ENCODE data around the gene CST3. TPM values are rescaled to one million over a fixed set of nuclear protein-coding genes. Genes with fewer than 3 reads are reported as not detected.

CST3 gene
- polyA plus RNA-seq, 1 donor (not counting 4 experiments of a cell fraction or from before 2014, with no cell fraction given), result 194 TPM

DNA sequence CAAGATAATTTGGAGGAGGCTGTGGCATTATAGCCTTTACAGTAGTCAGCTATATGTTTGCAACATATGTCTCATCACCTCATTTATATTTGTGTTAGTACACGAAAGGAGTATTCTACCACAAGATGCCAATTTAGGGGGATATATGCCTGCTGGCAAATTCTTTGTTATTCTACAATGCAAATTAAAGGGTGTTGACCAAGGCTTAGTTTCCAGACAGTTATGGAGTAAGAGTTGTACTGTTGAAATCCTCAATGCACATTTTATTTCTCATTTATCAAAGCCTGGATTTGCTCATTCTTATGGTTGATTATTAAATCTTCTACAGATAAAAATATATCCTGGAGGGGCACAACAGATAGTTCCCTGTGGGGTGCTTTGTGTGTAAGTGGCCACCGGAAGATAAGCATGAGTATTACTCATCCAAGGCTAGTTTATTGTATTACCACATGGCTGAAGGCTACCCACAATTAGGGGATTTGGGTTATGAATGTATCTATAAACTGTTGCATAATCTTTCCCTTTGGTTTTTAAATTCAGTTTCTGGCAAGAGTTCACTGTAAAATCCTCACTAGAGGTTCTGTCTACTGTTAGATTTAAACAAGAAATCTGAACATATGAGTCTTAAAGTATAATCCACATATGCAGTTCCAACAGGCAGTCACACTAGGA lies 41.0 kb downstream of the CST3 start:
- dilution Hi-C loops (cut with MboI; ENCODE audit: extremely low pct_ligation_motif_present, low sequenced_read_pairs), result no loop called here
- no peaks in the 10 kb centered on the region for H4K20me1 ChIP-seq (ENCODE audit: control insufficient read depth, extremely low read depth, insufficient read depth, low read length)
- no peak overlapping the region for H3K9ac ChIP-seq (ENCODE audit: control insufficient read depth, extremely low read depth, insufficient read depth, low read length)
- H3K79me2 ChIP-seq (ENCODE audit: control insufficient read depth, insufficient read depth, low read length), result no peaks in the 10 kb centered on the region
- H3K27ac ChIP-seq (ENCODE audit: control insufficient read depth, insufficient read depth, low read length), result no peak overlapping the region
- H3K4me3 ChIP-seq (ENCODE audit: control insufficient read depth in 2 of 3, extremely low read depth in 1 of 3, insufficient read depth in 2 of 3, low read depth in 1 of 3, low read length in 3 of 3), result no peak overlapping the region
- TF ChIP-seq CTCF (optimal IDR thresholded peaks at IDR 0.05 in 1 of 3, IDR thresholded peaks at IDR 0.05 in 1 of 3, conservative IDR thresholded peaks at IDR 0.05 in 1 of 3; ENCODE audit: extremely low read depth in 1 of 3, insufficient read depth in 2 of 3, low read length in 3 of 3) (no peak), EZH2 (IDR thresholded peaks at IDR 0.05; ENCODE audit: low read length) (no peak)
- no peaks in the 10 kb centered on the region for H3K9me1 ChIP-seq (ENCODE audit: control insufficient read depth, extremely low read depth, insufficient read depth, low read length)
- H3K4me1 ChIP-seq (ENCODE audit: control insufficient read depth, extremely low read depth, insufficient read depth, low read length), result no peaks in the 10 kb centered on the region
- no peak overlapping the region for H3K4me2 ChIP-seq (ENCODE audit: control insufficient read depth, extremely low read depth, insufficient read depth, low read depth, low read length)
- no peaks in the 10 kb centered on the region for H3K9me3 ChIP-seq (ENCODE audit: control insufficient read depth, low read depth, low read length)
- no peaks in the 10 kb centered on the region for H3K27me3 ChIP-seq (ENCODE audit: control insufficient read depth, extremely low read depth, insufficient read depth, low read length)
- H3K36me3 ChIP-seq (ENCODE audit: control insufficient read depth in 2 of 2, extremely low read depth in 1 of 2, insufficient read depth in 2 of 2, low read length in 2 of 2), result no peaks in the 10 kb centered on the region
- no peak overlapping the region for H2AFZ ChIP-seq (ENCODE audit: control insufficient read depth, low read length)
- DNase-seq (ENCODE audit: low read depth, low spot score) (no peak), FAIRE-seq (no peak)

DNA sequence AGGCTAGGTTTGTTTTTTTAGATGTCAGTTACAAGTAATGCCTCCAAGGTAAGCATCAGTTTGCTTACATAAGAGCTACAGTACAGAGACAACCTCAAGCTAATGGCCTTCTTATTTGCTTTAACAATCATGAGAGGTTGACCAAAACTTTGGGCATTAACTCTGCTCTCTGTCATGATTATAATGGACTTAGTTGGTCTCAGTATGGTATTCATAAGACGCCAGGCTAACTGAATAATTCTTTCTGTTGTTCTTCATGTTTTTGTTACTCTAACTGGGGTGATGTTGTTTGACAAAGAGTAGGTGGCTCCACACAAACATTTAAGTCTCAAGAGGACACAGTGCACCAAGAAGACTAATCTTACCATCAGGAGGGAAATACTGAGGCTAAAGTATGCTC lies 41.8 kb downstream of the CST3 start:
- dilution Hi-C loops (cut with MboI; ENCODE audit: extremely low pct_ligation_motif_present, low sequenced_read_pairs), result no loop called here
- no peak overlapping the region for H3K4me3 ChIP-seq (ENCODE audit: control insufficient read depth in 2 of 3, extremely low read depth in 1 of 3, insufficient read depth in 2 of 3, low read depth in 1 of 3, low read length in 3 of 3)
- FAIRE-seq (no peak), DNase-seq (ENCODE audit: low read depth, low spot score) (no peak)
- H3K4me1 ChIP-seq (ENCODE audit: control insufficient read depth, extremely low read depth, insufficient read depth, low read length), result no peaks in the 10 kb centered on the region
- TF ChIP-seq EZH2 (IDR thresholded peaks at IDR 0.05; ENCODE audit: low read length), result no peak
- no peak for TF ChIP-seq CTCF (optimal IDR thresholded peaks at IDR 0.05 in 1 of 3, IDR thresholded peaks at IDR 0.05 in 1 of 3, conservative IDR thresholded peaks at IDR 0.05 in 1 of 3; ENCODE audit: extremely low read depth in 1 of 3, insufficient read depth in 2 of 3, low read length in 3 of 3)
- H3K9me3 ChIP-seq (ENCODE audit: control insufficient read depth, low read depth, low read length), result no peaks in the 10 kb centered on the region
- H3K27me3 ChIP-seq (ENCODE audit: control insufficient read depth, extremely low read depth, insufficient read depth, low read length), result no peaks in the 10 kb centered on the region
- H3K36me3 ChIP-seq (ENCODE audit: control insufficient read depth in 2 of 2, extremely low read depth in 1 of 2, insufficient read depth in 2 of 2, low read length in 2 of 2), result no peaks in the 10 kb centered on the region
- no peaks in the 10 kb centered on the region for H4K20me1 ChIP-seq (ENCODE audit: control insufficient read depth, extremely low read depth, insufficient read depth, low read length)
- no peak overlapping the region for H3K4me2 ChIP-seq (ENCODE audit: control insufficient read depth, extremely low read depth, insufficient read depth, low read depth, low read length)
- no peak overlapping the region for H2AFZ ChIP-seq (ENCODE audit: control insufficient read depth, low read length)
- H3K79me2 ChIP-seq (ENCODE audit: control insufficient read depth, insufficient read depth, low read length), result no peaks in the 10 kb centered on the region
- no peaks in the 10 kb centered on the region for H3K9me1 ChIP-seq (ENCODE audit: control insufficient read depth, extremely low read depth, insufficient read depth, low read length)
- H3K9ac ChIP-seq (ENCODE audit: control insufficient read depth, extremely low read depth, insufficient read depth, low read length), result no peak overlapping the region
- H3K27ac ChIP-seq (ENCODE audit: control insufficient read depth, insufficient read depth, low read length), result no peak overlapping the region
